Stomach (tissue), 4 donors: ENCODE data around the gene HTR7.

Source experiments
- POLR2A ChIP-seq, 4 donors: fragments of 450-650 bp; IDR thresholded peaks; one replicate each; pipeline ENCODE4 v1.6.1; 2016; ENCODE audit warnings: antibody characterized with exemption in 4 of 4, control low read depth in 2 of 4, mild to moderate bottlenecking in 1 of 4, moderate library complexity in 1 of 4
- TF ChIP-seq, protein P1 (sequence below), 7 experiments: fragments of 450-650 bp in 4 of 7; fragments of 200-600 bp in 3 of 7; sonication (generic) in 3 of 7; IDR thresholded peaks; one replicate each; pipeline ENCODE4 v1.5.1; 2016 to 2019; ENCODE audit warnings: antibody characterized with exemption in 7 of 7, control low read depth in 2 of 7, mild to moderate bottlenecking in 1 of 7

DNA sequence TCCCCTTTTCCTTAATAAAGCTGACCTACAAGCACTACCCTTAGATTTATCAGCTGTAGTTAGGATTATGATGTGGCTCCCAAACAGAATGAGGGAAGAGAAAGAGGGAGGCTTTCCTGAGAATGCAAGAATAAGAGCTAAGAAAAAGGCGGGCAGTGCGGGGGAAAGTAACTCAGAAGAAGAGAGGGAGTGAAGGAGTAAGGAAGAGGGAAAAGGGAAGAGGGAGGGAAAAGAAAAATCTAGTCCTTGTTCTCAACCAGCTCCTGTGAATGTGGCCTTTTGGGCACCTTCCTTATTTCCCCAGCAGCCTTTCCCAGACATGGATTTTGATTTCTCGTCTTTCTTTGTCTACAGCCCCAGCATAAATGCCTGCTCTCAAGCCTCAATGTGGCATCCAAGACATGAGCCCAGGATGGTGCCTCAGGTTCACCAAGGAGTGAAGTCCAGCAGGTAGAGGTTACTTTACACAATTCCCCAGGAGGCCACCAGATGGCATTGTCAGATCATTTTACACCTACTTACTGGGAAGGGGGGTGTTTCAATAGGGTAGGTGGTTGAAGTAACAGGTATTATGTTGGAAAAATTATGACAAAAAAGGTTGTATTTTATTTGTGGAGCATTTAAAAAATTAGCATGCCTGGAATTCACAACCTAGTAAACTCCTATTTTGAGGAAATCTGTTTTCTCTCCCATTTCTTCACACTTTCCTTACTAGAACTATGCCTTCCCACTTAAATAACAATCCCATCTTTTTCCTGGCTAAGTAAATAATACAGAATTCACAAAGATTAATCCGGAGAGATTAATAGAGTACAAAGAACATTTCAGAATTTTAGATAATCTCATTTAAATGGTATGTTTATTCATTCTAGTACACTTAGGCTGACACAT, 106.5 kb downstream of the HTR7 start:
- TF ChIP-seq, protein P1, sequence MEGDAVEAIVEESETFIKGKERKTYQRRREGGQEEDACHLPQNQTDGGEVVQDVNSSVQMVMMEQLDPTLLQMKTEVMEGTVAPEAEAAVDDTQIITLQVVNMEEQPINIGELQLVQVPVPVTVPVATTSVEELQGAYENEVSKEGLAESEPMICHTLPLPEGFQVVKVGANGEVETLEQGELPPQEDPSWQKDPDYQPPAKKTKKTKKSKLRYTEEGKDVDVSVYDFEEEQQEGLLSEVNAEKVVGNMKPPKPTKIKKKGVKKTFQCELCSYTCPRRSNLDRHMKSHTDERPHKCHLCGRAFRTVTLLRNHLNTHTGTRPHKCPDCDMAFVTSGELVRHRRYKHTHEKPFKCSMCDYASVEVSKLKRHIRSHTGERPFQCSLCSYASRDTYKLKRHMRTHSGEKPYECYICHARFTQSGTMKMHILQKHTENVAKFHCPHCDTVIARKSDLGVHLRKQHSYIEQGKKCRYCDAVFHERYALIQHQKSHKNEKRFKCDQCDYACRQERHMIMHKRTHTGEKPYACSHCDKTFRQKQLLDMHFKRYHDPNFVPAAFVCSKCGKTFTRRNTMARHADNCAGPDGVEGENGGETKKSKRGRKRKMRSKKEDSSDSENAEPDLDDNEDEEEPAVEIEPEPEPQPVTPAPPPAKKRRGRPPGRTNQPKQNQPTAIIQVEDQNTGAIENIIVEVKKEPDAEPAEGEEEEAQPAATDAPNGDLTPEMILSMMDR (IDR thresholded peaks at IDR 0.05): peak in 5 of 7 experiments; percentile 49 to 61 (median 57)
- no peak for TF ChIP-seq POLR2A (IDR thresholded peaks at IDR 0.05)
